Dermis blood vessel endothelial cell (primary cell): Measurements from ENCODE around the gene TUT7. TPM values are rescaled to one million over a fixed set of nuclear protein-coding genes. Genes with fewer than 3 reads are reported as not detected.
"Not testable (repeated sequence)": the region's sequence is repeated elsewhere in the genome, so short reads cannot be mapped to it uniquely, and the experiment has no call there.

ENCODE experiments used
- DNase-seq: peaks from one replicate; pipeline ENCODE4 v3.0.0; 2010
- total RNA-seq: library from RNA; depleted of rRNA; stranded (reverse); fragments of >200 nt; gene quantifications from 2 replicates; pipeline ENCODE4 v1.2.3, GENCODE V29; 2014

TUT7 gene
- total RNA-seq, 1 donor from 2014 or later, result 27.2 TPM

- peak; percentile 44 for DNase-seq
These were observed 50.8 kb downstream of the TUT7 start for GRCh38 chr9:86303316-86303975.

GRCh38 chr9:86301686-86302085, 52.5 kb downstream of the TUT7 start:
- DNase-seq, result no peak

- DNase-seq, result no peak
These were observed 53.5 kb downstream of the TUT7 start for GRCh38 chr9:86300701-86301100.

GRCh38 chr9:86298873-86299272, 55.3 kb downstream of the TUT7 start:
- DNase-seq, result no peak

GRCh38 chr9:86290341-86290740, 63.9 kb downstream of the TUT7 start:
- DNase-seq, result not testable (repeated sequence)

GRCh38 chr9:86288499-86289198, 65.6 kb downstream of the TUT7 start:
- DNase-seq, result no peak

GRCh38 chr9:86287013-86287412, 67.2 kb downstream of the TUT7 start:
- peak; percentile 28 for DNase-seq

- DNase-seq, result no peak
These were observed 67.9 kb downstream of the TUT7 start for GRCh38 chr9:86286278-86286677.

- no peak for DNase-seq
These were observed 68.9 kb downstream of the TUT7 start for GRCh38 chr9:86285261-86285660.

- no peak for DNase-seq
These were observed 71.2 kb downstream of the TUT7 start for GRCh38 chr9:86282979-86283535.

- peak; percentile 94 for DNase-seq
These were observed 71.9 kb downstream of the TUT7 start, which contains the start of gene ISCA1 for GRCh38 chr9:86282077-86282978. Gene ISCA1 (minus strand): TSS chr9:86282538. CDS start chr9:86282458, 80 bp downstream.

- DNase-seq, result no peak
These were observed 72.6 kb downstream of the TUT7 start for GRCh38 chr9:86281593-86282076.

- no peak for DNase-seq
These were observed 73.6 kb downstream of the TUT7 start for GRCh38 chr9:86280580-86280979.

GRCh38 chr9:86279839-86280238, 74.4 kb downstream of the TUT7 start:
- no peak for DNase-seq

- no peak for DNase-seq
These were observed 77.1 kb downstream of the TUT7 start for GRCh38 chr9:86277072-86277471.

GRCh38 chr9:86275962-86276361, 78.2 kb downstream of the TUT7 start:
- peak; percentile 40 for DNase-seq

GRCh38 chr9:86274821-86275643, 79.2 kb downstream of the TUT7 start:
- no peak for DNase-seq

- DNase-seq, result no peak
These were observed 82.0 kb downstream of the TUT7 start for GRCh38 chr9:86272221-86272620.

GRCh38 chr9:86263876-86264275, 90.3 kb downstream of the TUT7 start:
- no peak for DNase-seq

GRCh38 chr9:86262492-86262891, 91.7 kb downstream of the TUT7 start:
- peak; percentile 25 for DNase-seq

GRCh38 chr9:86259557-86259956, 94.7 kb downstream of the TUT7 start, which contains the start of gene C9orf153:
Gene C9orf153 (minus strand): TSS chr9:86259657. CDS start chr9:86229603, 30,054 bp downstream.
- DNase-seq, result no peak

- DNase-seq, result no peak
These were observed 96.8 kb downstream of the TUT7 start for GRCh38 chr9:86257391-86257790.
